ENCODE measurements around the gene TERT.

The TERT gene

DNA sequence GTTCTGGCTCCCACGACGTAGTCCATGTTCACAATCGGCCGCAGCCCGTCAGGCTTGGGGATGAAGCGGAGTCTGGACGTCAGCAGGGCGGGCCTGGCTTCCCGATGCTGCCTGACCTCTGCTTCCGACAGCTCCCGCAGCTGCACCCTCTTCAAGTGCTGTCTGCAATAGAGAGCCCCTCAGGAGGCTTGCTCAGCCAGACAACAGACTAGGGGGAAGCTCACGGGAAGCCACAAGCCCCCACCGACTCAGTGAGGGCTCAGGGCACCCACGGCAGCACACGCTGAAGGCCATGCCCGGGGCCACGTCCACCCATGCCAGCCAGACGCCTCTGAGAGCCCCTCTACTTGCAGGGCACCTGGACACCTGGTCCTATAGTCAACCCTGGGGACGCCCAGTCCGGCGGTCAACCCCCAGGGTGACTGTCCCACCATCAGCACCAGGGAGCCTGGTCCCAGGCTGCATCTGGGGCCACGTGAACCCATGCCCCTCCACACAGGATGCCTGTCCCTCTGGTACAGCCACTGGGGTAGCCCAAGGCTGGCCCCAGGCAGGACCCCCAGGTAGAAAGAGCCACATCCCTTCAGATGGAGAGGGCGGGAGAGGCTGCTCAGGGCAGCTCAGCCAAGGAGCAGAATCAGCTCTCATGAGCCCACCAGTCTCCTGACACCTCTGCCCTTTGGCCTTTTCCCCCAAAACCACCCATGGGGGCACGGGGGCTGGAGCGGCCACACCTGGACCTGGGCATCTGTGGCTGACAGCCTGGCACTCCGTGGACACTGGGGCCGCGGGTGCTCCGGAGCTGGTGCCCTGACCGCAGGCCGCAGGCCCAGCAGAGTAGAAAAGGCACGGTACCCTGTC lies 14.5 kb downstream of the TERT start (continued):
- TF ChIP-seq, protein P1, sequence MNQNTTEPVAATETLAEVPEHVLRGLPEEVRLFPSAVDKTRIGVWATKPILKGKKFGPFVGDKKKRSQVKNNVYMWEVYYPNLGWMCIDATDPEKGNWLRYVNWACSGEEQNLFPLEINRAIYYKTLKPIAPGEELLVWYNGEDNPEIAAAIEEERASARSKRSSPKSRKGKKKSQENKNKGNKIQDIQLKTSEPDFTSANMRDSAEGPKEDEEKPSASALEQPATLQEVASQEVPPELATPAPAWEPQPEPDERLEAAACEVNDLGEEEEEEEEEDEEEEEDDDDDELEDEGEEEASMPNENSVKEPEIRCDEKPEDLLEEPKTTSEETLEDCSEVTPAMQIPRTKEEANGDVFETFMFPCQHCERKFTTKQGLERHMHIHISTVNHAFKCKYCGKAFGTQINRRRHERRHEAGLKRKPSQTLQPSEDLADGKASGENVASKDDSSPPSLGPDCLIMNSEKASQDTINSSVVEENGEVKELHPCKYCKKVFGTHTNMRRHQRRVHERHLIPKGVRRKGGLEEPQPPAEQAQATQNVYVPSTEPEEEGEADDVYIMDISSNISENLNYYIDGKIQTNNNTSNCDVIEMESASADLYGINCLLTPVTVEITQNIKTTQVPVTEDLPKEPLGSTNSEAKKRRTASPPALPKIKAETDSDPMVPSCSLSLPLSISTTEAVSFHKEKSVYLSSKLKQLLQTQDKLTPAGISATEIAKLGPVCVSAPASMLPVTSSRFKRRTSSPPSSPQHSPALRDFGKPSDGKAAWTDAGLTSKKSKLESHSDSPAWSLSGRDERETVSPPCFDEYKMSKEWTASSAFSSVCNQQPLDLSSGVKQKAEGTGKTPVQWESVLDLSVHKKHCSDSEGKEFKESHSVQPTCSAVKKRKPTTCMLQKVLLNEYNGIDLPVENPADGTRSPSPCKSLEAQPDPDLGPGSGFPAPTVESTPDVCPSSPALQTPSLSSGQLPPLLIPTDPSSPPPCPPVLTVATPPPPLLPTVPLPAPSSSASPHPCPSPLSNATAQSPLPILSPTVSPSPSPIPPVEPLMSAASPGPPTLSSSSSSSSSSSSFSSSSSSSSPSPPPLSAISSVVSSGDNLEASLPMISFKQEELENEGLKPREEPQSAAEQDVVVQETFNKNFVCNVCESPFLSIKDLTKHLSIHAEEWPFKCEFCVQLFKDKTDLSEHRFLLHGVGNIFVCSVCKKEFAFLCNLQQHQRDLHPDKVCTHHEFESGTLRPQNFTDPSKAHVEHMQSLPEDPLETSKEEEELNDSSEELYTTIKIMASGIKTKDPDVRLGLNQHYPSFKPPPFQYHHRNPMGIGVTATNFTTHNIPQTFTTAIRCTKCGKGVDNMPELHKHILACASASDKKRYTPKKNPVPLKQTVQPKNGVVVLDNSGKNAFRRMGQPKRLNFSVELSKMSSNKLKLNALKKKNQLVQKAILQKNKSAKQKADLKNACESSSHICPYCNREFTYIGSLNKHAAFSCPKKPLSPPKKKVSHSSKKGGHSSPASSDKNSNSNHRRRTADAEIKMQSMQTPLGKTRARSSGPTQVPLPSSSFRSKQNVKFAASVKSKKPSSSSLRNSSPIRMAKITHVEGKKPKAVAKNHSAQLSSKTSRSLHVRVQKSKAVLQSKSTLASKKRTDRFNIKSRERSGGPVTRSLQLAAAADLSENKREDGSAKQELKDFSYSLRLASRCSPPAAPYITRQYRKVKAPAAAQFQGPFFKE (tag by site-specific recombination; IDR thresholded peaks at IDR 0.05; ENCODE audit: borderline replicate concordance): no peak
- TF ChIP-seq ZNF843 (tag by site-specific recombination; IDR thresholded peaks at IDR 0.05): no peak
- TF ChIP-seq, protein P2, sequence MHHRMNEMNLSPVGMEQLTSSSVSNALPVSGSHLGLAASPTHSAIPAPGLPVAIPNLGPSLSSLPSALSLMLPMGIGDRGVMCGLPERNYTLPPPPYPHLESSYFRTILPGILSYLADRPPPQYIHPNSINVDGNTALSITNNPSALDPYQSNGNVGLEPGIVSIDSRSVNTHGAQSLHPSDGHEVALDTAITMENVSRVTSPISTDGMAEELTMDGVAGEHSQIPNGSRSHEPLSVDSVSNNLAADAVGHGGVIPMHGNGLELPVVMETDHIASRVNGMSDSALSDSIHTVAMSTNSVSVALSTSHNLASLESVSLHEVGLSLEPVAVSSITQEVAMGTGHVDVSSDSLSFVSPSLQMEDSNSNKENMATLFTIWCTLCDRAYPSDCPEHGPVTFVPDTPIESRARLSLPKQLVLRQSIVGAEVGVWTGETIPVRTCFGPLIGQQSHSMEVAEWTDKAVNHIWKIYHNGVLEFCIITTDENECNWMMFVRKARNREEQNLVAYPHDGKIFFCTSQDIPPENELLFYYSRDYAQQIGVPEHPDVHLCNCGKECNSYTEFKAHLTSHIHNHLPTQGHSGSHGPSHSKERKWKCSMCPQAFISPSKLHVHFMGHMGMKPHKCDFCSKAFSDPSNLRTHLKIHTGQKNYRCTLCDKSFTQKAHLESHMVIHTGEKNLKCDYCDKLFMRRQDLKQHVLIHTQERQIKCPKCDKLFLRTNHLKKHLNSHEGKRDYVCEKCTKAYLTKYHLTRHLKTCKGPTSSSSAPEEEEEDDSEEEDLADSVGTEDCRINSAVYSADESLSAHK (tag by site-specific recombination; IDR thresholded peaks at IDR 0.05): no peak
- no peak for TF ChIP-seq TRIM28 (IDR thresholded peaks at IDR 0.05; ENCODE audit: borderline replicate concordance, low read length)
- TF ChIP-seq ZNF350 (tag by site-specific recombination; IDR thresholded peaks at IDR 0.05): no peak
- TF ChIP-seq, protein P3, sequence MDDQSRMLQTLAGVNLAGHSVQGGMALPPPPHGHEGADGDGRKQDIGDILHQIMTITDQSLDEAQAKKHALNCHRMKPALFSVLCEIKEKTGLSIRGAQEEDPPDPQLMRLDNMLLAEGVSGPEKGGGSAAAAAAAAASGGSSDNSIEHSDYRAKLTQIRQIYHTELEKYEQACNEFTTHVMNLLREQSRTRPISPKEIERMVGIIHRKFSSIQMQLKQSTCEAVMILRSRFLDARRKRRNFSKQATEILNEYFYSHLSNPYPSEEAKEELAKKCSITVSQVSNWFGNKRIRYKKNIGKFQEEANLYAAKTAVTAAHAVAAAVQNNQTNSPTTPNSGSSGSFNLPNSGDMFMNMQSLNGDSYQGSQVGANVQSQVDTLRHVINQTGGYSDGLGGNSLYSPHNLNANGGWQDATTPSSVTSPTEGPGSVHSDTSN (CRISPR knock-in tag; IDR thresholded peaks at IDR 0.05): no peak
- TF ChIP-seq, protein P4, sequence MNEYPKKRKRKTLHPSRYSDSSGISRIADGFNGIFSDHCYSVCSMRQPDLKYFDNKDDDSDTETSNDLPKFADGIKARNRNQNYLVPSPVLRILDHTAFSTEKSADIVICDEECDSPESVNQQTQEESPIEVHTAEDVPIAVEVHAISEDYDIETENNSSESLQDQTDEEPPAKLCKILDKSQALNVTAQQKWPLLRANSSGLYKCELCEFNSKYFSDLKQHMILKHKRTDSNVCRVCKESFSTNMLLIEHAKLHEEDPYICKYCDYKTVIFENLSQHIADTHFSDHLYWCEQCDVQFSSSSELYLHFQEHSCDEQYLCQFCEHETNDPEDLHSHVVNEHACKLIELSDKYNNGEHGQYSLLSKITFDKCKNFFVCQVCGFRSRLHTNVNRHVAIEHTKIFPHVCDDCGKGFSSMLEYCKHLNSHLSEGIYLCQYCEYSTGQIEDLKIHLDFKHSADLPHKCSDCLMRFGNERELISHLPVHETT (tag by site-specific recombination; IDR thresholded peaks at IDR 0.05): no peak

DNA sequence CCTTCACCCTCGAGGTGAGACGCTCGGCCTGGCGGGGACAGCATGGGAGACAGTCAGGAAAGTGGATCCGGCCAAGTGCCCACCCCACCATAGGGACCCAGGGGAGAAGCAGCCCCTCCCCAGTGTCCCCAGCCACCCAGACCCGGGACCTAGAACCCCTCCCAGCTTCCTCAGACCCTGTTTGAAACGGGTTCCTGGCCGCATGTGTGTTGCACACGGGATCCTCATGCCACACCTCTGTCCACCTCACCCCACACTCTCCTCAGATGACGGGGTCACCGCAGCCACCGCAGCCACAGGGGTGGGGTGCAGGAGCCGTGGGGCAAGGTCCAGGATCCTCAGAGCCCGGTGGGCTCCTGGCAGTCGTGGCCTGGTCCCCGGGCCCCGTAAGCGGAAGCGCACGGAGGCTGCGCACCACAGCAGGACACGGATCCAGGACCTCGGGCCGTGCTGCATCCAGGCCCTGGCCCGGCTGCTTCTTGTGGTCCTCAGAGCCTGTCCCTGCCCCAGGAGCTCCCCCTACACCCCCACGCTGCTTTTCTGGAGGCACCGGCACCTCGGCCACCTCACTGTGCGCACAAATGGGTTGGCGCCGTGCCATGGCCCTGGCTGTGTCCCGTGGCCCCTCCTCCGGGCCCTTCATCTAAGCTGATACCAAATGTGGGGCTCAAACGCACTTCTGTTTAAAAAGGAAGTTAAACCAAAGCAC lies 15.3 kb downstream of the TERT start:
- Histone ChIP-seq H3K36me3 (ENCODE audit: control insufficient read depth in 2 of 2, insufficient read depth in 1 of 2, low read length in 2 of 2) (peaks cover 0 to 6% of the 10 kb centered on the region in 2 experiments; a peak in 1 of 3 replicates), H3K4me1 (ENCODE audit: control insufficient read depth, insufficient read depth, low read length) (no peaks in the 10 kb centered on the region), H3K27ac (ENCODE audit: extremely low read depth, low read depth, low read length) (no peak overlapping the region), H3K4me3 (ENCODE audit: low read depth, low read length) (no peak overlapping the region), H3K9me3 (ENCODE audit: control insufficient read depth, insufficient read depth, low read depth, low read length) (no peaks in the 10 kb centered on the region)
- CTCF ChIA-PET: no interaction called here
- POLR2A ChIA-PET: no interaction called here
- no peak for TF ChIP-seq SP2 (tag by site-specific recombination; IDR thresholded peaks at IDR 0.05)
- no peak for TF ChIP-seq ZNF140 (tag by site-specific recombination; IDR thresholded peaks at IDR 0.05)
- TF ChIP-seq, protein P5, sequence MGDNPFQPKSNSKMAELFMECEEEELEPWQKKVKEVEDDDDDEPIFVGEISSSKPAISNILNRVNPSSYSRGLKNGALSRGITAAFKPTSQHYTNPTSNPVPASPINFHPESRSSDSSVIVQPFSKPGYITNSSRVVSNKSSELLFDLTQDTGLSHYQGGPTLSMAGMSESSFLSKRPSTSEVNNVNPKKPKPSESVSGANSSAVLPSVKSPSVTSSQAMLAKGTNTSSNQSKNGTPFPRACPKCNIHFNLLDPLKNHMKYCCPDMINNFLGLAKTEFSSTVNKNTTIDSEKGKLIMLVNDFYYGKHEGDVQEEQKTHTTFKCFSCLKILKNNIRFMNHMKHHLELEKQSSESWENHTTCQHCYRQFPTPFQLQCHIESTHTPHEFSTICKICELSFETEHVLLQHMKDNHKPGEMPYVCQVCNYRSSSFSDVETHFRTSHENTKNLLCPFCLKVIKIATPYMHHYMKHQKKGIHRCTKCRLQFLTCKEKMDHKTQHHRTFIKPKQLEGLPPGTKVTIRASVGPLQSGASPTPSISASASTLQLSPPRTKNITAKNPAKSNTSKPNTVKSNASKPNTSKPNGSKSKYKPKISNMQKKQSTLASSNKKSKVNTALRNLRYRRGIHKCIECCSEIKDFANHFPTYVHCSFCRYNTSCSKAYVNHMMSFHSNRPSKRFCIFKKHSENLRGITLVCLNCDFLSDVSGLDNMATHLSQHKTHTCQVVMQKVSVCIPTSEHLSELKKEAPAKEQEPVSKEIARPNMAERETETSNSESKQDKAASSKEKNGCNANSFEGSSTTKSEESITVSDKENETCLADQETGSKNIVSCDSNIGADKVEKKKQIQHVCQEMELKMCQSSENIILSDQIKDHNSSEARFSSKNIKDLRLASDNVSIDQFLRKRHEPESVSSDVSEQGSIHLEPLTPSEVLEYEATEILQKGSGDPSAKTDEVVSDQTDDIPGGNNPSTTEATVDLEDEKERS (tag by site-specific recombination; IDR thresholded peaks at IDR 0.05): no peak
- no peak for TF ChIP-seq ZNF23 (tag by site-specific recombination; IDR thresholded peaks at IDR 0.05; ENCODE audit: borderline replicate concordance)
- TF ChIP-seq, protein P6, sequence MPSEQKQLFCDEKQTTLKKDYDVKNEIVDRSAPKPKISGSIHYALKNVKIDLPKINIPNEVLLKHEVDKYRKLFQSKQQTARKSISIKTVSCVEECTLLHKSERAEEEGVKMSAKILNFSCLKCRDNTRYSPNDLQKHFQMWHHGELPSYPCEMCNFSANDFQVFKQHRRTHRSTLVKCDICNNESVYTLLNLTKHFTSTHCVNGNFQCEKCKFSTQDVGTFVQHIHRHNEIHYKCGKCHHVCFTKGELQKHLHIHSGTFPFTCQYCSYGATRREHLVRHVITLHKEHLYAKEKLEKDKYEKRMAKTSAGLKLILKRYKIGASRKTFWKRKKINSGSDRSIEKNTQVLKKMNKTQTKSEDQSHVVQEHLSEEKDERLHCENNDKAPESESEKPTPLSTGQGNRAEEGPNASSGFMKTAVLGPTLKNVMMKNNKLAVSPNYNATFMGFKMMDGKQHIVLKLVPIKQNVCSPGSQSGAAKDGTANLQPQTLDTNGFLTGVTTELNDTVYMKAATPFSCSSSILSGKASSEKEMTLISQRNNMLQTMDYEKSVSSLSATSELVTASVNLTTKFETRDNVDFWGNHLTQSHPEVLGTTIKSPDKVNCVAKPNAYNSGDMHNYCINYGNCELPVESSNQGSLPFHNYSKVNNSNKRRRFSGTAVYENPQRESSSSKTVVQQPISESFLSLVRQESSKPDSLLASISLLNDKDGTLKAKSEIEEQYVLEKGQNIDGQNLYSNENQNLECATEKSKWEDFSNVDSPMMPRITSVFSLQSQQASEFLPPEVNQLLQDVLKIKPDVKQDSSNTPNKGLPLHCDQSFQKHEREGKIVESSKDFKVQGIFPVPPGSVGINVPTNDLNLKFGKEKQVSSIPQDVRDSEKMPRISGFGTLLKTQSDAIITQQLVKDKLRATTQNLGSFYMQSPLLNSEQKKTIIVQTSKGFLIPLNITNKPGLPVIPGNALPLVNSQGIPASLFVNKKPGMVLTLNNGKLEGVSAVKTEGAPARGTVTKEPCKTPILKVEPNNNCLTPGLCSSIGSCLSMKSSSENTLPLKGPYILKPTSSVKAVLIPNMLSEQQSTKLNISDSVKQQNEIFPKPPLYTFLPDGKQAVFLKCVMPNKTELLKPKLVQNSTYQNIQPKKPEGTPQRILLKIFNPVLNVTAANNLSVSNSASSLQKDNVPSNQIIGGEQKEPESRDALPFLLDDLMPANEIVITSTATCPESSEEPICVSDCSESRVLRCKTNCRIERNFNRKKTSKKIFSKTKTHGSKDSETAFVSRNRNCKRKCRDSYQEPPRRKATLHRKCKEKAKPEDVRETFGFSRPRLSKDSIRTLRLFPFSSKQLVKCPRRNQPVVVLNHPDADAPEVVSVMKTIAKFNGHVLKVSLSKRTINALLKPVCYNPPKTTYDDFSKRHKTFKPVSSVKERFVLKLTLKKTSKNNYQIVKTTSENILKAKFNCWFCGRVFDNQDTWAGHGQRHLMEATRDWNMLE (tag by site-specific recombination; conservative IDR thresholded peaks at IDR 0.05; ENCODE audit: low read depth): no peak
- no peak for TF ChIP-seq YY1 (tag by site-specific recombination; IDR thresholded peaks at IDR 0.05)
- TF ChIP-seq ZNF214 (tag by site-specific recombination; IDR thresholded peaks at IDR 0.05; ENCODE audit: borderline replicate concordance): no peak
